GM12878 (cell line): ENCODE data around the gene SMOC2. TPM values are rescaled to one million over a fixed set of nuclear protein-coding genes. Genes with fewer than 3 reads are reported as not detected.

Experiments
- ATAC-seq: fragments of 200-7000 bp; cut with Tn5 transposase; 3 replicates; pipeline ENCODE4 v1.9.1; 2020; ENCODE audit warnings: mild to moderate bottlenecking, moderate library complexity
- BruUV-seq: library from RNA; stranded (reverse); fragments of 400-500 nt; replicated peaks from 2 replicates; lab custom pipeline; 2021; lab: Mats Ljungman, UMichigan
- CTCF ChIA-PET: fragments of 300-600 bp; sonication (Branson Sonifier 250); formaldehyde crosslinking; extraction: SDS; loops from one replicate; lab custom pipeline; 2021; ENCODE audit warnings: inconsistent platforms; lab: Yijun Ruan, JAX
- POLR2A ChIA-PET: fragments of 350-600 bp; formaldehyde crosslinking; extraction: SDS; loops from one replicate; lab custom pipeline; 2021; ENCODE audit warnings: inconsistent platforms; lab: Charles Lee
- RAD21 ChIA-PET: fragments of 300-600 bp; sonication (Branson Sonifier 250); formaldehyde crosslinking; loops from one replicate; lab custom pipeline; 2023; ENCODE audit warnings: antibody characterized with exemption; ENCODE audit not compliant: unreplicated experiment; lab: Charles Lee
- SMC1A ChIA-PET: fragments of 300-600 bp; sonication (Branson Sonifier 250); formaldehyde crosslinking; loops from one replicate; lab custom pipeline; 2023; ENCODE audit not compliant: unreplicated experiment, uncharacterized antibody; lab: Charles Lee
- DNase-seq: peaks from one replicate; pipeline ENCODE4 v3.0.0-alpha.2; 2011; ENCODE audit warnings: low read depth, low spot score
- FAIRE-seq: peaks from 3 replicates; lab custom pipeline; 2011; peaks lifted over from hg19 to GRCh38; lab: Jason Lieb, UNC
- H2AFZ ChIP-seq: 2 replicates; pipeline ENCODE4 v1.6.0; 2011; ENCODE audit warnings: low read depth, low read length, control low read depth; ENCODE audit not compliant: control insufficient read depth
- H3K27ac ChIP-seq: 2 replicates; pipeline ENCODE4 v1.5.1; 2011; ENCODE audit warnings: control low read depth; ENCODE audit not compliant: control insufficient read depth, insufficient read depth
- H3K27me3 ChIP-seq, 2 experiments: replicated peaks in 1 of 2; 2 replicates each; pipeline versions ENCODE4 v1.6.0 to v1.6.1; 2011; ENCODE audit warnings: low read length in 1 of 2; ENCODE audit not compliant: control insufficient read depth in 2 of 2, insufficient read depth in 2 of 2
- H3K36me3 ChIP-seq, 2 experiments: 2 replicates each; pipeline ENCODE4 v1.5.1; 2011; ENCODE audit warnings: low read length in 1 of 2; ENCODE audit not compliant: control insufficient read depth in 2 of 2, insufficient read depth in 2 of 2
- H3K4me1 ChIP-seq: 2 replicates; pipeline ENCODE4 v1.6.1; 2011; ENCODE audit warnings: mild to moderate bottlenecking, low read length, moderate library complexity, mixed read lengths; ENCODE audit not compliant: control insufficient read depth, insufficient read depth
- H3K4me2 ChIP-seq: 2 replicates; pipeline ENCODE4 v1.6.0; 2011; ENCODE audit warnings: control low read depth; ENCODE audit not compliant: control insufficient read depth, insufficient read depth
- H3K4me3 ChIP-seq: fragments of 200-600 bp; sonication (generic); 2 replicates; pipeline ENCODE4 v1.5.1; 2016
- H3K79me2 ChIP-seq: 2 replicates; pipeline ENCODE4 v1.6.0; 2011; ENCODE audit warnings: low read length; ENCODE audit not compliant: control insufficient read depth, insufficient read depth
- H3K9ac ChIP-seq: 2 replicates; pipeline ENCODE4 v1.8.0; 2011; ENCODE audit warnings: low read length, control low read depth, mixed read lengths; ENCODE audit not compliant: control insufficient read depth, insufficient read depth
- H3K9me3 ChIP-seq: replicated peaks from 3 replicates; pipeline ENCODE4 v1.5.1; 2011; ENCODE audit warnings: mild to moderate bottlenecking, low read length; ENCODE audit not compliant: control insufficient read depth, insufficient read depth
- H4K20me1 ChIP-seq: 2 replicates; pipeline ENCODE4 v1.6.0; 2011; ENCODE audit not compliant: control insufficient read depth, insufficient read depth
- BCL11A ChIP-seq: IDR thresholded peaks from 2 replicates; pipeline ENCODE4 v1.6.1; 2011; ENCODE audit warnings: low read depth, low read length
- CEBPZ ChIP-seq: fragments of 150-350 bp; IDR thresholded peaks from 2 replicates; pipeline ENCODE4 v1.6.1; 2016; ENCODE audit warnings: low read depth, low read length
- DPF2 ChIP-seq: fragments of 450-650 bp; IDR thresholded peaks from 2 replicates; pipeline ENCODE4 v1.6.1; 2017; ENCODE audit warnings: mild to moderate bottlenecking
- SIX5 ChIP-seq: IDR thresholded peaks from 2 replicates; pipeline ENCODE4 v1.6.1; 2011; ENCODE audit warnings: mild to moderate bottlenecking, low read depth, low read length, moderate library complexity; ENCODE audit not compliant: severe bottlenecking
- WGBS: methylation state at CpG from one replicate; pipeline ENCODE4 v1.1.6; 2016; ENCODE audit warnings: low lambda C conversion rate; ENCODE audit not compliant: insufficient replicate concordance, insufficient coverage; ENCODE audit errors: missing lambda C conversion rate; 5-methylcytosine and 5-hydroxymethylcytosine counted together
- in situ Hi-C: fragments of 300-500 bp; cut with MboI; formaldehyde crosslinking; loops from 9 replicates; pipeline ENCODE4 v1.14.3; 2018; ENCODE audit warnings: mixed read lengths
- intact Hi-C: fragments of 100-400 bp; cut with micrococcal nuclease; formaldehyde crosslinking; loops from one replicate; pipeline ENCODE4 v1.14.2; 2022; ENCODE audit not compliant: unreplicated experiment
- polyA plus RNA-seq, 11 experiments: library from polyadenylated mRNA; depleted of rRNA in 4 of 11; unstranded in 6 of 11; stranded (reverse) in 5 of 11; fragments of >200 nt; fragmentation: Nextera tagmentation in 4 of 11; fragmentation: Illumina TruSeq in 1 of 11; extraction: Ambion mirVana in 4 of 11; extraction: Trizol in 1 of 11; gene quantifications; 1 replicate in 1 of 11; 2 replicates in 10 of 11; pipeline versions ENCODE4 v1.2.1 to v1.2.3, GENCODE V29; 2011 to 2016; ENCODE audit warnings: inconsistent platforms in 2 of 11, missing spikeins in 2 of 11, low read depth in 1 of 11
- total RNA-seq, 4 experiments: library from RNA; depleted of rRNA in 3 of 4; stranded (reverse); fragments of >200 nt in 3 of 4; fragmentation: Illumina TruSeq in 1 of 4; extraction: Trizol in 1 of 4; gene quantifications; 2 replicates each; pipeline versions ENCODE4 v1.2.1 to v1.2.3, GENCODE V29; 2013 to 2021

The SMOC2 gene
- total and polyA plus RNA-seq, 10 of the 15 experiments (the other 5 are each of a cell fraction or from before 2014, with no cell fraction given) = 0.10 to 0.12 TPM; not detected in 8

DNA sequence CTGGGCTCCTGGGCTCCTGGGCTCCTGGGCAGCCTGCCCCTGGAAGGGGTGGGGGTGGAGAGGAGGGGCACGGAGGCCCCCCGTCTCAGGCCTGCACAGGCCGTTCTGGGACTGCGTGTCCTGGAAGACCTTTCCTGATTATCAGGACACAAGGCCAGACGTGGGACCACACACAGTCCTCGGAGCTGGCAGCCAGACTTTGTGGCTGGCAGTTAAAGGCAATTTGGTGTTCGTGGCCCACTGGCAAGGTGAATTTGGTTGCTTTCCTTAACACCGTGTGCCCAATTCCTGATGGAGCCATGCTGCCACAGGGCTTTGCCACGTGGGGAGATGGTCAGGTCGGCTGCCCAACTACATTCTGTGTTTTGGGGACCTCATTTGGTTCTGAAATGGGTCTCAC, 113.5 kb downstream of the SMOC2 start:
- no peaks in the 10 kb centered on the region for H3K9me3 ChIP-seq
- H3K27me3 ChIP-seq = no peaks in the 10 kb centered on the region
- intact Hi-C loops = no loop called here
- RAD21 ChIA-PET = no interaction called here
- BruUV-seq = no TSS peak
- no peak for FAIRE-seq
- SMC1A ChIA-PET = no interaction called here
- no peaks in the 10 kb centered on the region for H4K20me1 ChIP-seq
- CTCF ChIA-PET = no interaction called here
- H3K4me1 ChIP-seq = no peaks in the 10 kb centered on the region
- no peak for TF ChIP-seq SIX5
- TF ChIP-seq DPF2 = no peak
- TF ChIP-seq, all 136 proteins: peak for 0
- Histone ChIP-seq H3K27ac (no peak overlapping the region), H3K4me3 (no peak overlapping the region), H2AFZ (no peak overlapping the region), H3K36me3 (no peaks in the 10 kb centered on the region), H3K9ac (no peak overlapping the region), H3K79me2 (no peaks in the 10 kb centered on the region), H3K4me2 (no peak overlapping the region)
- DNase-seq = no peak
- ATAC-seq = no peak
- 30% methylated on average over 10 of the region's 10 CpGs for WGBS
- in situ Hi-C loops = no loop called here
- POLR2A ChIA-PET = no interaction called here

DNA sequence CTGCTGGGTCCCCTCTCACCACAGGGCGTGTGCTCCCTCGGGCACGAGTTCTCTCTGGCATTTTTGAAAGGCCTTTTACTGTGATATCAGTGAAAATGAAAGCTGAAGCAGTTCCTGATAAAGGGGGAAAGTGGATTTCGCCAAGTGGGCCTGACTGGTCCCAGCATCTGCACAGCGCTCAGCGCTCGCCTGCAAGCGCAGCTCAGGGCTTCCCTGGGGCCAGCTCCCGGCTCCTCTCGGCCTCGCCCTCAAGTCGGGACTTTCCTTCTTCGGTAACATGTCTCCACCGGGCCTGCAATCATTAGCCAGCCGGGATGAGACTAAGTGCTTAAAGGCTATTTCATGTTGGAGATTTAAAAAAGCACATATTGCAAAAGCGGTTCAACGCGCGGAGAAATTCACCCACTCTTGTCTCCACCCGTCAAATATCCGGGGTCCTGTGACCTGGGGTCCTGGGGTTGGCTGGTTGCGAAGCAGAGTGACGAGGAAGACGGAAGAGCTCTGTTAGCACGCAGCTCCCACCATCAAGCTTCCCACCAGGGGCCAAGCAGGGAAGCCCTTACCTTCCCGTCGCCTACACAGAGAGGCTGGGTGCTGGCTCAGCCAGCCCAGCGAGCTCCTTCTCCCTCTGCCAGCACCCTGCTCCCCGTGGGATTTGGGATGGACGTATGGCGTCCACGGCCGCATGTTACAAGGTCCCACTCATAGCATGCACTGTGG, 114.1 kb downstream of the SMOC2 start:
- Histone ChIP-seq H2AFZ (no peak overlapping the region), H3K27me3 (no peaks in the 10 kb centered on the region), H3K4me3 (no peak overlapping the region), H3K4me1 (no peaks in the 10 kb centered on the region), H3K9me3 (no peaks in the 10 kb centered on the region), H3K79me2 (no peaks in the 10 kb centered on the region), H3K27ac (no peak overlapping the region), H3K36me3 (no peaks in the 10 kb centered on the region), H4K20me1 (no peaks in the 10 kb centered on the region)
- WGBS = 49% methylated on average over 33 of the region's 33 CpGs
- FAIRE-seq = no peak
- BruUV-seq = no TSS peak
- CTCF ChIA-PET = no interaction called here
- no peak for TF ChIP-seq CEBPZ
- no peak for TF ChIP-seq BCL11A
- TF ChIP-seq, all 136 proteins: peak for 0
- ATAC-seq = no peak
- POLR2A ChIA-PET = no interaction called here
- RAD21 ChIA-PET = no interaction called here
- Histone ChIP-seq H3K4me2 (no peak overlapping the region), H3K9ac (no peak overlapping the region)
- no peak for DNase-seq
- SMC1A ChIA-PET = no interaction called here
- intact Hi-C loops = no loop called here
- in situ Hi-C loops = no loop called here
